ENCODE measurements around the gene CBARP. TPM values are rescaled to one million over a fixed set of nuclear protein-coding genes. Genes with fewer than 3 reads are reported as not detected.
A peak's percentile ranks its signal among the peaks of the same experiment; 100 is the strongest.

CBARP gene
- total and polyA plus RNA-seq, 2 of the 13 experiments (the other 11 are each of a cell fraction or from before 2014, with no cell fraction given), result 1.2 to 1.4 TPM

- TF ChIP-seq GLMP (CRISPR knock-in tag; IDR thresholded peaks at IDR 0.05; ENCODE audit: borderline replicate concordance) (no peak), HMG20A (CRISPR knock-in tag; IDR thresholded peaks at IDR 0.05; ENCODE audit: borderline replicate concordance) (no peak), JUND (CRISPR knock-in tag; IDR thresholded peaks at IDR 0.05) (no peak), ZSCAN30 (CRISPR knock-in tag; IDR thresholded peaks at IDR 0.05) (no peak), DNMT3B (CRISPR knock-in tag; conservative IDR thresholded peaks at IDR 0.05) (no peak), STAG1 (CRISPR knock-in tag; IDR thresholded peaks at IDR 0.05) (no peak), RNF2 (conservative IDR thresholded peaks at IDR 0.05; ENCODE audit: low read depth) (no peak), RAD51 (IDR thresholded peaks at IDR 0.05; ENCODE audit: borderline replicate concordance) (no peak), PRDM10 (CRISPR knock-in tag; IDR thresholded peaks at IDR 0.05; ENCODE audit: low read depth) (peak; percentile 69; the same call in 1 of the 2 replicates), GMEB1 (CRISPR knock-in tag; IDR thresholded peaks at IDR 0.05; ENCODE audit: borderline replicate concordance) (no peak), MLX (CRISPR knock-in tag; IDR thresholded peaks at IDR 0.05) (no peak), ZNF333 (CRISPR knock-in tag; IDR thresholded peaks at IDR 0.05; ENCODE audit: borderline replicate concordance) (no peak), HCFC1 (IDR thresholded peaks at IDR 0.05; ENCODE audit: low read depth, low read length) (no peak)
Observed at GRCh38 chr19:1284979-1285736, 47.4 kb upstream of the CBARP start (continued).
